Hematopoietic multipotent progenitor cell treated with erythropoietin and hydrocortisone succinate and interleukin-3 and kit ligand, for 6 days (in vitro differentiated cells): ENCODE data around the gene TOR4A.
A peak's percentile ranks its signal among the peaks of the same experiment; 100 is the strongest.

Experiments
- DNase-seq: peaks from one replicate; pipeline ENCODE4 v3.0.0-alpha.2; 2015

Gene TOR4A

DNA sequence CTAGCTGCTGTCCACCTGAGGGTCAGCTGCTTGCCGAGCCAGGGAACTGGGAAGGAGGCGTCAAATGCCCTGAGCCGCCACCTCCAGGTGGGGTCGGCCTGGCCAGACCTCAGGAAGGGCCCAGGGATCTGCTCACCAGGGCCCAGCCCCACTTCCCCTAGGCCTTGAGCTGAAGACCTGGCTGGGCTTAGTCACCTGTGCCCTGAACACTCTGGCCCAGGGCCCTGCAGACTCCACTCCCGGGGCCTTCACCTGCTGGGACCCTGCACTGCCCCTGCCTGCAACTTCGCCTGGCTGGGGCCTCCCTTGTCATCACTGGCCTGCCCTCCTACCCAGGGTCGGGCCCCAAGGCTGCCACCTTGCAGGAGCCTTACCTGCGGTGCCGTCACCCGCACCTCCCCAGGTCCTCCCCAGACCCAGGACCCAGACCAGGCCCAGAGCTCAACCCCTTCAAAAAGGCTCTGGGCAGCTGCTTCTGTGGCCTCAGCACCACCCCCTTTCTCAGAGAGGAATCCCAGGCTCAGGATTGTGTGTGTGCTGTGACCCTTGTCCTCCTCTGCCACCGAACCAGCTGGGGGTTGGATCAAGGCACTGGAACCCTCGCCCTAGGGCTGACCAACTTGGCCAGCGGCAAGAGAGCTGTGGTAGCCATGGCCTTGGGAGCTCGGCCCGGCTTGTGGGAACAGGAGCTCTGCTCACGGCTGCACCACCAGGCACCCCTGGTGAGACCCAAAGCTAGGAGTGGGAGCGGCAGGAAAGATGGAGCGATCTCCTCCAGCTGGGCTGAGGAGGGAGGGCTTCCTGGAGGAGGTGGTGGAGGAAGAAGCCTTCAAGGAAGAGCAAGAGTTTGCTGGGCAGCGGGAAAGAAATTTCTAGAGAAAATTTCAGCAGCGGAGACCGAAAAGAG is 23.6 kb upstream of the TOR4A start:
- DNase-seq, result no peak

- DNase-seq, result peak; percentile 92
Measured at GRCh38 chr9:137254624-137255447, 22.7 kb upstream of the TOR4A start, which contains the start of gene NELFB. Gene NELFB (plus strand): TSS chr9:137255327.

GRCh38 chr9:137255448-137256114 is 21.9 kb upstream of the TOR4A start:
- peak; percentile 56 for DNase-seq

DNA sequence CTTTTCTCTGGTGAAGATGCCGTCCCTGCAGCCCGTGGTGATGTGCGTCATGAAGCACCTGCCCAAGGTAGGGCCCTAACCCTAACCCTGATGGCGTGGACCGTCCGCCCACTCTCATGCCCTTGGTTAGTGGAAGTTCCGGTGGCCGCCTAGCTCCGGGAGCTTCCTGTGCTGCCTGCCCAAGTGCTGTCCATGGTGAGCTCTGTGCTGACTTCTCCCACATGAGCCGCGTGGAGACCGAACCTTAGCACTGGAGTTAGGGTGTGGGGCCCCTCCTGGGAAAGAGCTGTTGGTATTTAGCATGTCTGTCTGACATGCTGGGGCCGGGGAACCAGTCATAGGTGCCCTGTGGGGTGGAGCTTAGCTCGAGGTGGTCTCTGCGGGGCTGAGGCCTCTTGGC is 21.2 kb upstream of the TOR4A start:
- no peak for DNase-seq

DNA sequence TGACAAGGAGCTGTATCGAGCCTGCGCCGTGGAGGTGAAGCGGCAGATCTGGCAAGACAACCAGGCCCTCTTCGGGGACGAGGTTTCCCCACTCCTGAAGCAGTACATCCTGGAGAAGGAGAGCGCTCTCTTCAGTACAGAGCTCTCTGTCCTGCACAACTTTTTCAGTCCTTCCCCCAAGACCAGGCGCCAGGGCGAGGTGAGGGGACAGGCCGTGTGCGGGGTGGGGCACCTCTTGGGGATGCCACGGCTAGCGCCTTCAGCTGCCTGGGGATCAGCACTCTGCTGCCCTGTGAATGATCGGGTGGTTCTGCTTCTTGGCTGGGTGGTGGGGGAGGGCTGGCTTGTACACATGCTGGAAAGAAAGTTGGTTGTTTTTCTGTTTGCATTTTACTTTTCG is 20.7 kb upstream of the TOR4A start:
- DNase-seq, result peak; percentile 61

DNA sequence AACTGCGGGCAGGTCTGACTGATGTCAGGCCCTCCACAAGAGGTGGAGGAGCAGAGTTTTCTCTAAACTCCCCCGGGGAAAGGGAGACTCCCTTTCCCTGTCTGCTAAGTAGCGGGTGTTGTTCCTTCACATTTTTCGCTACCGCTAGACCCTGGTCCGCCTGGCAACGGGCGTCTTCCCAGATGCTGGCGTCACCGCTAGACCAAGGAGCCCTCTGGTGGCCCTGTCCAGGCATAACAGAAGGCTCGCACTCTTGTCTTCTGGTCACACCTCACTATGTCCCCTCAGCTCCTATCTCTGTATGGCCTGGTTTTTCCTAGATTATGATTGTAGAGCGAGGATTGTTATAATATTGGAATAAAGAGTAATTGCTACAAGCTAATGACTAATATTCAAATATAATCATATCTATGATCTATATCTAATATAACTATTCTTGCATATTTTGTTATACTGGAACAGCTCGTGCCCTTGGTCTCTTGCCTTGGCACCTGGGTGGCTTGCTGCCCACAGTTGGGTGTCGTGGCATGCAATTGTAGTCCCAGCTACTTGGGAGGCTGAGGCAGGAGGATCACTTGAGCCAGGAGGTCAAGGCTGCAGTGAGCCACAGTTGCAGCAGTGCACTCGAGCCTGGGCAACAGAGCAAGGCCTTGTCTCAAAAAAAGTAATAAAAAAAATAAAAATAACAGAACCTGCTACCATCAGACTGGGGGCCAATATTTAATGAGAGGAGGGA is 15.2 kb upstream of the TOR4A start:
- DNase-seq, result peak; percentile 29

DNA sequence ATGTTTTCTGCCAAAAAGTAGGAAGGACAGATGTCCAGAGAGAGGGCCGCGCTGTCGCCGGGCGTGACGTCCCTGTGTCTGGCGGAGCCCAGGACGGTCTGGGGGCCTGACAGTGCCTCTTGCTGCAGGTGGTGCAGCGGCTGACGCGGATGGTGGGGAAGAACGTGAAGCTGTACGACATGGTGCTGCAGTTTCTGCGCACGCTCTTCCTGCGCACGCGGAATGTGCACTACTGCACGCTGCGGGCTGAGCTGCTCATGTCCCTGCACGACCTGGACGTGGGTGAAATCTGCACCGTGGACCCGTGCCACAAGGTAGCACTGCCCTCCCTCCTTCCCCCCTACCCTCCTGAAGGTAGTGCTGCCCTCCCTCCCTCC is 14.6 kb upstream of the TOR4A start:
- no peak for DNase-seq

DNA sequence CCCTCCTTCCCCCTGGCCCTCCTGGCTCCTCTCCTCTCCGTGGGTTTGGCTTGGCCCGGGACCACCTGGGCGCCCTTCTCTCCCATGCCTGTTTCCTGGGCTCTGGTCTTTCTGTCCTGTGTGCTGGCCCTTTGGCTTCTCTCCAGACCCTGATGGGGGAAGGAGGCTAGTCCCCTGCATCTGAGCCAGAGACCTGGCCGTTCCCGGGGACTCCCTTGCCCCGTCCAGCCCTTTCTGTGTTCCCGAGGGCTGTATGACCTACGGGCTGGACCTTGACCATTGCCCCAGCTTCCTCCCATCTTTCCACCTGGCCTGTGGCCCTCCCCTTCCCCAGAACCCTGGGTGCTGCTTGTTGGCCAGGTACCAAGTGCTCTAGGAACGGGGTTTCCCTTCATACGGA is 14.0 kb upstream of the TOR4A start:
- no peak for DNase-seq

- no peak for DNase-seq
Measured at GRCh38 chr9:137264067-137264466, 13.5 kb upstream of the TOR4A start.

GRCh38 chr9:137265496-137266161 is 11.9 kb upstream of the TOR4A start:
- DNase-seq, result no peak

GRCh38 chr9:137266162-137266527 is 11.4 kb upstream of the TOR4A start:
- no peak for DNase-seq

DNA sequence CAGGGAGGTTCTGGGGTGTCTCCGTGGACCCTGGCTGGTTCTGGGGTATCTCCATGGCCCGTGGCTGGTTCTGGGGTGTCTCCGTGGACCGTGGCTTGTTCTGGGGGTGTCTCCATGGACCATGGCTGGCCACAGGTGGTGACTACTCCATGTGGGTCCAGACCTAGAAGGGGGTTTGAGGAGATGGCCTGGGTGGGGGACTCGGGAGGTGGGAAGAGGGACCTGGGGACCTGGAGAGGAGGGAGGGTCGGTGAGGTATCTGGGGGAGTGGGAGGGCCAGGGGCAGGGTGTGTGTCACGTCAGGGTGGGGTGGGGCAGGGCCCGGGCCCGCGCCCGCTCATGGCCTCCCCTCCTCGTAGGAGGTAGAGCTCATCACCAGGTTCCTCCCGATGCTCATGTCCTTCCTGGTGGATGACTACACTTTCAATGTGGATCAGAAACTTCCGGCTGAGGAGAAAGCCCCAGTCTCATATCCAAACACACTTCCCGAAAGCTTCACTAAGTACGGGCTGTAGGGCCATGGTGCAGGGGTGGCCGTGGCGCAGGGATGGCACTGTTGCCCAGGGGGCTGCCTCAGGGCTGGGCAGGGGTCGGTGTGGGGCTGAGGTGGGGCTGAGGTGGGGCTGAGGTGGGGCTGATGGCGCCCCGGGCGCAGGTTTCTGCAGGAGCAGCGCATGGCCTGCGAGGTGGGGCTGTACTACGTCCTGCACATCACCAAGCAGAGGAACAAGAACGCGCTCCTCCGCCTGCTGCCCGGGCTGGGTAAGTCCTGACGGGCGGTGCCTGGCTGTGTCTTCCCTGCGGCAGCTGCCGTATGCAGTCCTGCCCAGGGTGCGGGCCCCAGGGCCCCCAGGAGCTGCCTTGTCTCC is 10.7 kb upstream of the TOR4A start:
- DNase-seq, result no peak

- DNase-seq, result no peak
Measured at GRCh38 chr9:137267933-137268355, 9.6 kb upstream of the TOR4A start.

DNA sequence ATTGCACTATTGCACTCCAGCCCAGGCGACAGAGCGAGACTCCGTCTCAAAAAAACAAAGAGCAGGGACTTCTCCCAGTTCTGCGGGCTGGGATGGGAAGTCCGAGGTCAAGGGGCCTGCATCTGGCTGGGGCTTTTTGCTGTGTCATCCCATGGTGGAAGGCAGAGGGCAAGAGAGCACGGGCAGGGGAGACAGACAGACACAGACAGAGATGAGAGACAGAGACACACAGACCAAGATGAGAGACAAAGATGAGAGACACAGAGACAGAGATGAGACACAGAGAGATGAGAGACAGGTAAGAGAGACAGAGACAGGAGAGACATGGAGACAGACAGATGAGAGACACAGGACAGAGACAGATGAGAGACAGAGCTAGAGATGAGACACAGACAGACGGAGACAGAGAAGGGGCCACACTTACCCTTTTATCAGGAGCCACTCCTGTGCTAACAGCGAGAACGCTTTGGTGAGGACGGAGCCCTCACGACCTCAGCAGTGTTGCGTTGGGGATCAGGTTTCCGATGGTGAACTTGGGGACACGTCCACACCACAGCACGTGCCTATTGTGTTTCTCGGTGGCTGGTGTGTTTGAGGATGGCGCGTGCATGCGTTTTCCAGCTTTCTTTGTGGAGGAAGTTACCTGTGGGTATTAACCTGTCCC is 8.9 kb upstream of the TOR4A start:
- DNase-seq, result no peak

GRCh38 chr9:137269231-137269772 is 8.2 kb upstream of the TOR4A start:
- no peak for DNase-seq

- DNase-seq, result peak; percentile 47
Measured at GRCh38 chr9:137270929-137271695, 6.4 kb upstream of the TOR4A start.

DNA sequence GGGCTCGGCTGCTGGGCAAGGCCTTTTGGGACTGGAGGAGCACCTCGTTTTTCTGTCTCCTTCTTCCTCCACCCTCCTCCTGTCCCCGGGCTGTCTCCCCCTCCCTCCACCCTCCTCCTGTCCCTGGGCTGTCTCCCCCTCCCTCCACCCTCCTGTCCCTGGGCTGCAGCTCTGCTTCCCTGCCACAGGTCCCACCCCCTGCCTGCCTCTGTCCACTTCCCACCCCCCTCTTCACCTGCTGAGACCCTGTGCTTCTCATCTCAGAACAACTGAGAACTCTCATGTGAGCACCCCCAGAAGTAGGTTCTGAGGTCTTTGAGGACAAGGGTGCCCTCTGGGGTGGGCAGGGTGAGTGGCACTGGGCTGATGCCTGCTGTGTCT is 5.8 kb upstream of the TOR4A start:
- DNase-seq, result no peak

GRCh38 chr9:137272241-137273094 is 5.1 kb upstream of the TOR4A start:
- DNase-seq, result no peak

DNA sequence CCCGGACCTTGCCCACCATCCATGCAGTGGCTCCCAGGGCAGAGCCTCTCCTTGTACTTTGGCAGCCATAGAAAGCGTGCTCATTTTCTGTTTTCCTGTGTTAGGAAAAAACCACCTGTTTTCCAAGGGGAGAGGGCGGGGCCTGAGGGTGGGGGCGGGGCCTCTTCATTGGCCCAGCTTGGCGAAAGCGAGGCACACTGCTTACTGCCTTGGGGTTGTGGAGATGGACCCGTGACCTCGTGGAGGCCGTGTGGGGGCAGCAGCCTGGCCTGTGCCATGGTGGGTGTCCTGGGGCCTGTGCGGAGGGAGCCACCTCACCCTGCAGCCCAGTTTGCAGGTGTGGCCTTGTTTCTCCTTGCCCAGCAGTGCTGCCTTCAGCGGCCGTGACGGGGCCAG is 4.4 kb upstream of the TOR4A start:
- DNase-seq, result no peak
